ENCODE measurements around the gene SRP14. TPM values are rescaled to one million over a fixed set of nuclear protein-coding genes. Genes with fewer than 3 reads are reported as not detected.

The SRP14 gene
- total RNA-seq, 4 donors from 2014 or later, result 105 to 163 (median 146) TPM

DNA sequence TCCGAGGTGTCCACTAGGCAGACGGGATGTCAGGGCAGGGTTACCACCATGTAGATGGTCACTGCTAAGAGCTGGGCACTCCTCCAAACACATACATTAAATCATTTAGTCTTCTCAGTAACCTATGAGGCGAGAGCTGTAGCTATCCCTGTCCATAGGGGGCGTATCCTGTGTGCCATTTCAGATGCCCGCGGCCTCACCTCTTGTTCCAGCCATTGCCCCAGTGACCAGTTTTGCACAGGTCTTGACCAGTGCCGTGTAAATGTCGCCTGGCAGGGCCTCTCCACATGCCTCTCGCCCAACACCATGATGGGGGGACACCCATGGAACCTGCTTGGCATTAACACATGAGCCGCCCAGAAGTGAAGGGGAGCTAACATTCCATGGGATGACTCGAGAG, 20.8 kb upstream of the SRP14 start:
- peak in 1 of 3 donors; percentile 14 for DNase-seq
- Histone ChIP-seq H3K9me3 (no peaks in the 10 kb centered on the region), H3K36me3 (no peaks in the 10 kb centered on the region), H3K4me3 (no peak overlapping the region), H3K27me3 (no peaks in the 10 kb centered on the region), H3K4me1 (peaks cover 3 to 17% (median 15%) of the 10 kb centered on the region in 4 donors), H3K27ac (no peak overlapping the region)
- TF ChIP-seq, protein P1, sequence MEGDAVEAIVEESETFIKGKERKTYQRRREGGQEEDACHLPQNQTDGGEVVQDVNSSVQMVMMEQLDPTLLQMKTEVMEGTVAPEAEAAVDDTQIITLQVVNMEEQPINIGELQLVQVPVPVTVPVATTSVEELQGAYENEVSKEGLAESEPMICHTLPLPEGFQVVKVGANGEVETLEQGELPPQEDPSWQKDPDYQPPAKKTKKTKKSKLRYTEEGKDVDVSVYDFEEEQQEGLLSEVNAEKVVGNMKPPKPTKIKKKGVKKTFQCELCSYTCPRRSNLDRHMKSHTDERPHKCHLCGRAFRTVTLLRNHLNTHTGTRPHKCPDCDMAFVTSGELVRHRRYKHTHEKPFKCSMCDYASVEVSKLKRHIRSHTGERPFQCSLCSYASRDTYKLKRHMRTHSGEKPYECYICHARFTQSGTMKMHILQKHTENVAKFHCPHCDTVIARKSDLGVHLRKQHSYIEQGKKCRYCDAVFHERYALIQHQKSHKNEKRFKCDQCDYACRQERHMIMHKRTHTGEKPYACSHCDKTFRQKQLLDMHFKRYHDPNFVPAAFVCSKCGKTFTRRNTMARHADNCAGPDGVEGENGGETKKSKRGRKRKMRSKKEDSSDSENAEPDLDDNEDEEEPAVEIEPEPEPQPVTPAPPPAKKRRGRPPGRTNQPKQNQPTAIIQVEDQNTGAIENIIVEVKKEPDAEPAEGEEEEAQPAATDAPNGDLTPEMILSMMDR (IDR thresholded peaks at IDR 0.05), result no peak
- no peak for TF ChIP-seq POLR2A (IDR thresholded peaks at IDR 0.05)

DNA sequence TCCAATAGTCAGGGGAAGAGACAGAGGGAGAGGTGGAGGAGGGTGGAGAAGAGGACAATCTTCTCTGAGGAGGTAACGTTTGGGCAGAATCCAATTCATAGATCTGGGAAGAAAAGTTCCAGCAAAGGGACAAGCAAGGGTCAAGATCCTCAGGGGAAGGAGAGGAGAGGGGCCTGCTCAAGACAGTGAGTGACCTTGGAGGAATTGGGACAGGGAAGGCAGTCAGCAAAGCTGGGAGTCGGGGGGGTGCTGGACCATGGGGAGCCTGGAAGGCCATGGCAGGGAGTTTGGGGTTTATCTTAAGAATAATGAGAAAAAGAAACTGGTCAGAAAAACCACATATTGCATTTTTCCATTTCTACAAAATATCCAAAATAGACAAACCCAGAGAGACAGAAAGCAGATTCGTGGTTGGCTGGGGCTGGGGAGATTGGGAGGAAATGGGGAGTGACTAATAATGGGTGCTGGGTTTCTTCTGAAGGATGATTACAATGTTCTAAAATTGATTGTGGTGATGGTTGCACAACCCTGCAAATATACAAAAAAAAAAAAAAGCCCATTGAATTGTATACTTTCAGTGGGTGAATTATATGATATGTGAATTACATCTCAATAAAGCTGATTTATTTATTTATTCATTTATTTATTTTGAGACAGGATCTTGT, 19.6 kb upstream of the SRP14 start:
- Histone ChIP-seq H3K36me3 (no peaks in the 10 kb centered on the region), H3K4me1 (peaks cover 3 to 27% (median 24%) of the 10 kb centered on the region in 4 donors), H3K27me3 (no peaks in the 10 kb centered on the region), H3K9me3 (no peaks in the 10 kb centered on the region), H3K4me3 (no peak overlapping the region), H3K27ac (no peak overlapping the region)
- peak in 1 of 3 donors; percentile 16 for DNase-seq
- TF ChIP-seq, protein P1 (IDR thresholded peaks at IDR 0.05), result no peak

DNA sequence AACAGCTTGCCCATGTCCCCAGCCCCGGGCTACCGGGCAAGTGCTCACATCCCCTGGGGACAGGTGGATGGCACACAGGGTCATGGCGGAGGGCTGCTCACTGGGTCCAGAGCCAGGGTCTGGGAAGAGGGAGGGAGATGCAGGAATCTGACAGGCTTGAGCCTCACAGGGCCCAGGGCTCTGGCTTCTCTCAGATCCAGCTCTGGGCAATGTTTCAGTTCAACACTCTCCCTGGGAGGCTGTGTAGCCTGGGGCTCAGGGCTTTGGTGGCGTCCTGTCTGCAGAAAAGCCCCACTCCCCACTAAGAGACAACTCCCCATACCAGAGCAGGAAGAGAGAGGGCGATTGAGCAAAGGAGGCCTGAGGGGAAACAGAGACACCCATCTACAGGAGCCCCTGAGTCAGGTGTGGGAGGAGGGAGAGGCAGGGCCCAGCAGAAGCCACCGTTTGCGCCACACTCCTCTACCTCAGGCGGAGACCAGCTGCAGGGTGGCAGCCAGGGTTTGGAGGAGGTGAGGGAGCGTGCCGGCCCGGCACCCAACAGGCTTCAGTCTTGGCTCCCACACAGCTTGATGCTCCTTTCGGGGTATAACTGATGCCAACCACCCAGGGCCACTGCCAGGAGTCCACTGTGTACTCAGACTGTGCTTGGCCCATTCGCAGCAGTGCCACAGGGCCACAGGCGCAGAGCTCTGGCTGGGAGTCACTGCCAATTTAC, 16.8 kb upstream of the SRP14 start:
- H3K9me3 ChIP-seq, result no peaks in the 10 kb centered on the region
- no peaks in the 10 kb centered on the region for H3K27me3 ChIP-seq
- DNase-seq, result peak in 1 of 3 donors; percentile 19
- H3K4me3 ChIP-seq, result no peak overlapping the region
- TF ChIP-seq, protein P1 (IDR thresholded peaks at IDR 0.05), result no peak
- no peak for TF ChIP-seq POLR2A (IDR thresholded peaks at IDR 0.05)
- H3K4me1 ChIP-seq, result peaks cover 3 to 47% (median 35%) of the 10 kb centered on the region in 4 donors
- peak overlapping the region; percentile 46 to 85 (median 56) for H3K27ac ChIP-seq
- no peaks in the 10 kb centered on the region for H3K36me3 ChIP-seq

DNA sequence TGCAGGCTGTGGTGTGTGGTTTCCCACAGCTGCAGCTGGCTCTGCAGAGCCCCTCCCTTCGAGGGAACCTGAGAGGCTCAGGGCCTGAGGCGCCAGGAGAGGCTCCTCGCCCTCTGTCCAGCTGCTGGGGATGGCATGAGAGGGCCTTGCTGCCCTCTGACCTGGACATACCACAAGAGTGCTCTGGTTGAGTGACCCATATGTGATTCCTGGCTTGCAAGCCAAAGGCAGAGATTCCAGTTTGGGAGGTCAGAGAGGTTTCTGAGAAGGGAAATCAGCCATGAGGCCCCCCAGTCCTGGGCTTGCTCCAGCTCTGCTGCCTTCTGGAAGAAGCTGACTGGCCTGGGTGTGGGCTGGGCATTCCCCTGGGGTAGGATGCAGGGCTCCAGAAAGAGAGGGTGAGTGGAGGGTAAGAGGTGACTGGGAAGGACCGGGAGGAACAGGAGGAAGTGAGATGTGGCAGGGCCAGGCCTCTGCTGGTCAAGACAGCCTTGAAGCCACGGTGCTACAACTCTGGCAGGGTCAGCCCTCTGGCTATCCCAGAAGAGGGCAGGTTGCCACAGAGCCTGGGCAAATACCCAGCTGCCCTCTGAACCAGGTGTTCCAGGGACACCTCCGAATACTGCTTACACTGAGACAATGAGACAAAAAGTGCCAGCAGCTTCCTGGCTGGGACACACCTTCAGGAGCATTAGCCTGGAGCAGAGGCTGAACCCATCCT, 16.0 kb upstream of the SRP14 start:
- DNase-seq, result peak; percentile 61 to 84 (median 83)
- peak overlapping the region; percentile 46 to 85 (median 56) for H3K27ac ChIP-seq
- H3K4me1 ChIP-seq, result peaks cover 3 to 47% (median 36%) of the 10 kb centered on the region in 4 donors
- no peaks in the 10 kb centered on the region for H3K9me3 ChIP-seq
- H3K36me3 ChIP-seq, result no peaks in the 10 kb centered on the region
- TF ChIP-seq, protein P1 (IDR thresholded peaks at IDR 0.05), result no peak
- TF ChIP-seq POLR2A (IDR thresholded peaks at IDR 0.05), result no peak
- no peak overlapping the region for H3K4me3 ChIP-seq
- no peaks in the 10 kb centered on the region for H3K27me3 ChIP-seq

DNA sequence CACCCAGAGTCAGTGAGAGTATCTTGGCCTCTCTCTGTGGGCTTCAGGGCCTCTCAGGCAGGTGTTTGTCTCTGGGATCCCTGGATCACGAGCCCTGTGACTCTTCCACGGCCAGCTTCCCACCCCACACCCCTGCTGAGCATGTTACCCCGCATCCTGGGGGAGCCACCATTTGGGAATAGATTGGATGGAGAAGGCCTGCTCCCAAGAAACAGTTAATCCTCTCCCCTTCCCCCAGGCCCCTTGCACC, 15.5 kb upstream of the SRP14 start:
- Histone ChIP-seq H3K4me1 (peaks cover 3 to 47% (median 39%) of the 10 kb centered on the region in 4 donors), H3K27ac (peak overlapping the region in 3 of 4 donors; percentile 61 to 92 (median 85)), H3K36me3 (no peaks in the 10 kb centered on the region), H3K9me3 (no peaks in the 10 kb centered on the region), H3K27me3 (no peaks in the 10 kb centered on the region), H3K4me3 (no peak overlapping the region)
- TF ChIP-seq, protein P1 (IDR thresholded peaks at IDR 0.05), result no peak
- no peak for TF ChIP-seq POLR2A (IDR thresholded peaks at IDR 0.05)
- DNase-seq, result no peak
